Keratinocyte (primary cell): Measurements from ENCODE around the gene GPR21. TPM values are rescaled to one million over a fixed set of nuclear protein-coding genes. Genes with fewer than 3 reads are reported as not detected.

ENCODE experiments used
- DNase-seq: peaks from one replicate; pipeline ENCODE4 v3.0.0-alpha.2; 2011; ENCODE audit warnings: low read depth, missing footprints, low spot score
- FAIRE-seq: peaks from 2 replicates; lab custom pipeline; 2011; peaks lifted over from hg19 to GRCh38; lab: Jason Lieb, UNC
- H2AFZ ChIP-seq: 2 replicates; pipeline ENCODE4 v1.6.0; 2012; ENCODE audit warnings: low read length, control low read depth, inconsistent platforms; ENCODE audit not compliant: control insufficient read depth
- H3K27ac ChIP-seq: 2 replicates; pipeline ENCODE4 v1.5.1; 2011; ENCODE audit warnings: low read length; ENCODE audit not compliant: control insufficient read depth, insufficient read depth
- H3K27me3 ChIP-seq: 3 replicates; pipeline ENCODE4 v1.6.0; 2011; ENCODE audit warnings: low read length; ENCODE audit not compliant: control insufficient read depth, insufficient read depth; ENCODE audit errors: extremely low read depth
- H3K36me3 ChIP-seq, 2 experiments: 2 replicates in 1 of 2; 3 replicates in 1 of 2; pipeline ENCODE4 v1.5.1; 2011; ENCODE audit warnings: low read length in 2 of 2, mild to moderate bottlenecking in 1 of 2; ENCODE audit not compliant: control insufficient read depth in 2 of 2, insufficient read depth in 2 of 2; ENCODE audit errors: extremely low read depth in 1 of 2
- H3K4me1 ChIP-seq: 3 replicates; pipeline ENCODE4 v1.5.1; 2011; ENCODE audit warnings: low read length; ENCODE audit not compliant: control insufficient read depth, insufficient read depth; ENCODE audit errors: extremely low read depth
- H3K4me2 ChIP-seq: 3 replicates; pipeline ENCODE4 v1.6.0; 2011; ENCODE audit warnings: low read depth, low read length; ENCODE audit not compliant: control insufficient read depth, insufficient read depth; ENCODE audit errors: extremely low read depth
- H3K4me3 ChIP-seq, 3 experiments: fragments of 200-600 bp in 1 of 3; sonication (generic) in 1 of 3; 2 replicates in 2 of 3; 3 replicates in 1 of 3; pipeline ENCODE4 v1.5.1; 2011 to 2016; ENCODE audit warnings: low read length in 3 of 3, mild to moderate bottlenecking in 3 of 3, control low read depth in 2 of 3, inconsistent platforms in 1 of 3, low read depth in 1 of 3, mixed read lengths in 1 of 3, mixed run types in 1 of 3, moderate library complexity in 1 of 3; ENCODE audit not compliant: control insufficient read depth in 2 of 3, insufficient read depth in 2 of 3; ENCODE audit errors: extremely low read depth in 1 of 3
- H3K79me2 ChIP-seq: 2 replicates; pipeline ENCODE4 v1.6.0; 2012; ENCODE audit warnings: low read length; ENCODE audit not compliant: control insufficient read depth, insufficient read depth
- H3K9ac ChIP-seq: 3 replicates; pipeline ENCODE4 v1.6.0; 2011; ENCODE audit warnings: low read length; ENCODE audit not compliant: control insufficient read depth, insufficient read depth; ENCODE audit errors: extremely low read depth
- H3K9me1 ChIP-seq: 3 replicates; pipeline ENCODE4 v1.6.0; 2011; ENCODE audit warnings: low read length; ENCODE audit not compliant: control insufficient read depth, insufficient read depth; ENCODE audit errors: extremely low read depth
- H3K9me3 ChIP-seq: 2 replicates; pipeline ENCODE4 v1.5.1; 2012; ENCODE audit warnings: low read depth, low read length; ENCODE audit not compliant: control insufficient read depth
- H4K20me1 ChIP-seq: 3 replicates; pipeline ENCODE4 v1.6.0; 2011; ENCODE audit warnings: low read length; ENCODE audit not compliant: control insufficient read depth, insufficient read depth; ENCODE audit errors: extremely low read depth
- EZH2 ChIP-seq: IDR thresholded peaks from one replicate; pipeline ENCODE4 v1.6.1; 2012; ENCODE audit warnings: inconsistent platforms, mild to moderate bottlenecking, low read length, moderate library complexity
- dilution Hi-C: fragments of 300-500 bp; cut with MboI; formaldehyde crosslinking; loops from one replicate; pipeline ENCODE4 v1.7.0; 2020; ENCODE audit warnings: low sequenced_read_pairs; ENCODE audit not compliant: extremely low pct_ligation_motif_present
- polyA plus RNA-seq, 5 experiments: library from polyadenylated mRNA; depleted of rRNA in 3 of 5; stranded (reverse) in 3 of 5; stranded (forward) in 1 of 5; unstranded in 1 of 5; fragments of >200 nt; gene quantifications; 1 replicate in 1 of 5; 2 replicates in 3 of 5; 3 replicates in 1 of 5; pipeline versions ENCODE4 v1.2.1 to v1.2.3, GENCODE V29; 2011 to 2012; ENCODE audit warnings: missing spikeins in 2 of 5, low read depth in 1 of 5, low replicate concordance in 1 of 5
- TF ChIP-seq, protein P1 (sequence below), 3 experiments: IDR thresholded peaks in 1 of 3; conservative IDR thresholded peaks in 1 of 3; optimal IDR thresholded peaks in 1 of 3; 2 replicates in 2 of 3; 3 replicates in 1 of 3; pipeline versions ENCODE3 to v1.5.1; 2011; ENCODE audit warnings: low read length in 3 of 3, mild to moderate bottlenecking in 3 of 3, moderate library complexity in 2 of 3, control low read depth in 1 of 3, inconsistent platforms in 1 of 3; ENCODE audit not compliant: insufficient read depth in 2 of 3; ENCODE audit errors: extremely low read depth in 1 of 3

GPR21 gene
- polyA plus RNA-seq, 1 donor (not counting 4 experiments of a cell fraction or from before 2014, with no cell fraction given), result 0.25 TPM

DNA sequence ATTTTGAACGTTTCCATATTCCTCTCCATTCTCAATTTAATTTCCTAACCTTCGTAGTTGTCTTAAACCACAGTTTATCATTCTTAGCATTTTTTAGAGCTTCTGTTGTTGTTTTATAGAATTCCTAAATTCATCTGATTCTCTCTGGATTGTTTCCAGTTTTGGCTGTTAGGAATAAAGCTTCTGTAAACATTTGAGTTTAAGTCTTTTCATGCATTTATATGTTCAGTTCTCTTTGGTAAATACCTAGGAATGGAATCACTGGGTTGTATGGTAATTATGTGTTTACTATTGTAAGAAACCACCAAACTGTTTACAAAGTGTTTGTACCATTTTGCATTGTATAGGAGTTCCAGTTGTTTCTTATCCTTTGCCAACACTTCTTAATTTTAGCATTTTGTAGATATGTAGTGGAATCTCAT lies 29.7 kb downstream of the GPR21 start:
- no peak overlapping the region for H2AFZ ChIP-seq
- H4K20me1 ChIP-seq, result no peaks in the 10 kb centered on the region
- H3K36me3 ChIP-seq, result peaks cover 4 to 12% of the 10 kb centered on the region in 2 experiments
- no peak overlapping the region for H3K9ac ChIP-seq
- dilution Hi-C loops, result no loop called here
- no peak for TF ChIP-seq EZH2
- TF ChIP-seq, protein P1, sequence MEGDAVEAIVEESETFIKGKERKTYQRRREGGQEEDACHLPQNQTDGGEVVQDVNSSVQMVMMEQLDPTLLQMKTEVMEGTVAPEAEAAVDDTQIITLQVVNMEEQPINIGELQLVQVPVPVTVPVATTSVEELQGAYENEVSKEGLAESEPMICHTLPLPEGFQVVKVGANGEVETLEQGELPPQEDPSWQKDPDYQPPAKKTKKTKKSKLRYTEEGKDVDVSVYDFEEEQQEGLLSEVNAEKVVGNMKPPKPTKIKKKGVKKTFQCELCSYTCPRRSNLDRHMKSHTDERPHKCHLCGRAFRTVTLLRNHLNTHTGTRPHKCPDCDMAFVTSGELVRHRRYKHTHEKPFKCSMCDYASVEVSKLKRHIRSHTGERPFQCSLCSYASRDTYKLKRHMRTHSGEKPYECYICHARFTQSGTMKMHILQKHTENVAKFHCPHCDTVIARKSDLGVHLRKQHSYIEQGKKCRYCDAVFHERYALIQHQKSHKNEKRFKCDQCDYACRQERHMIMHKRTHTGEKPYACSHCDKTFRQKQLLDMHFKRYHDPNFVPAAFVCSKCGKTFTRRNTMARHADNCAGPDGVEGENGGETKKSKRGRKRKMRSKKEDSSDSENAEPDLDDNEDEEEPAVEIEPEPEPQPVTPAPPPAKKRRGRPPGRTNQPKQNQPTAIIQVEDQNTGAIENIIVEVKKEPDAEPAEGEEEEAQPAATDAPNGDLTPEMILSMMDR (optimal IDR thresholded peaks at IDR 0.05 in 1 of 3, IDR thresholded peaks at IDR 0.05 in 1 of 3, conservative IDR thresholded peaks at IDR 0.05 in 1 of 3; ENCODE audit: extremely low read depth in 1 of 3, insufficient read depth in 2 of 3, low read length in 3 of 3), result no peak
- no peak overlapping the region for H3K4me3 ChIP-seq
- DNase-seq, result no peak
- H3K9me3 ChIP-seq, result no peaks in the 10 kb centered on the region
- H3K9me1 ChIP-seq, result no peaks in the 10 kb centered on the region
- H3K79me2 ChIP-seq, result no peaks in the 10 kb centered on the region
- no peak overlapping the region for H3K4me2 ChIP-seq
- H3K4me1 ChIP-seq, result no peaks in the 10 kb centered on the region
- no peaks in the 10 kb centered on the region for H3K27me3 ChIP-seq
- H3K27ac ChIP-seq, result no peak overlapping the region
- no peak for FAIRE-seq

GRCh38 chr9:123063896-123064295 lies 30.4 kb downstream of the GPR21 start:
- H4K20me1 ChIP-seq, result no peaks in the 10 kb centered on the region
- no peaks in the 10 kb centered on the region for H3K79me2 ChIP-seq
- no peak overlapping the region for H2AFZ ChIP-seq
- no peaks in the 10 kb centered on the region for H3K9me3 ChIP-seq
- H3K4me2 ChIP-seq, result no peak overlapping the region
- H3K9me1 ChIP-seq, result no peaks in the 10 kb centered on the region
- no peak overlapping the region for H3K9ac ChIP-seq
- peaks cover 4 to 12% of the 10 kb centered on the region in 2 experiments for H3K36me3 ChIP-seq
- H3K4me1 ChIP-seq, result no peaks in the 10 kb centered on the region
- FAIRE-seq, result no peak
- no peak overlapping the region for H3K27ac ChIP-seq
- no peak for TF ChIP-seq EZH2
- TF ChIP-seq, protein P1 (optimal IDR thresholded peaks at IDR 0.05 in 1 of 3, IDR thresholded peaks at IDR 0.05 in 1 of 3, conservative IDR thresholded peaks at IDR 0.05 in 1 of 3; ENCODE audit: extremely low read depth in 1 of 3, insufficient read depth in 2 of 3, low read length in 3 of 3), result no peak
- dilution Hi-C loops, result no loop called here
- no peak for DNase-seq
- H3K27me3 ChIP-seq, result no peaks in the 10 kb centered on the region
- no peak overlapping the region for H3K4me3 ChIP-seq
